ENCODE measurements around the gene DEFB132. TPM values are rescaled to one million over a fixed set of nuclear protein-coding genes. Genes with fewer than 3 reads are reported as not detected.

Gene DEFB132
- total and polyA plus RNA-seq, 9 of the 15 experiments (the other 6 are each of a cell fraction or from before 2014, with no cell fraction given): not detected

DNA sequence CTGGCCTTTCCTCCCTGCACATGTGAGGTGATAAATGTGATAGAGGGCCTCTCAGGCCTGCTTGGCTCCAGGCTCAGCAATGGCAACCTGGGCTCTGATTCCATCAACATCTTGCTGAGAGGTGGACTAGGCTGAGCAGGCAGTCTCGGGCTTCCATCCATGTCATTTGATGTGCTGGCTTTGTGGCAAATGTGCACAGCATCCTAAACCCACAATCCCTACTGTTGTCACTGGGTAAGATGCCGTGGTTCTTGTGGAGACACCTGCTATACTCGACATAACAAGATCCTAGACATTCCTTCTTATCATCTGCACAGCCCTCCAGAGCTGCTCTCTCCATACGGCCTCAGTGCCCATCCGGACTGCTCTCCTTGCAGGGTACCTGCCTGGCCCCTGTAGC, 37.1 kb downstream of the DEFB132 start (continued):
- no peak for TF ChIP-seq ZFP30 (CRISPR knock-in tag; IDR thresholded peaks at IDR 0.05; ENCODE audit: borderline replicate concordance)
- no peak for TF ChIP-seq E2F3 (CRISPR knock-in tag; IDR thresholded peaks at IDR 0.05)

DNA sequence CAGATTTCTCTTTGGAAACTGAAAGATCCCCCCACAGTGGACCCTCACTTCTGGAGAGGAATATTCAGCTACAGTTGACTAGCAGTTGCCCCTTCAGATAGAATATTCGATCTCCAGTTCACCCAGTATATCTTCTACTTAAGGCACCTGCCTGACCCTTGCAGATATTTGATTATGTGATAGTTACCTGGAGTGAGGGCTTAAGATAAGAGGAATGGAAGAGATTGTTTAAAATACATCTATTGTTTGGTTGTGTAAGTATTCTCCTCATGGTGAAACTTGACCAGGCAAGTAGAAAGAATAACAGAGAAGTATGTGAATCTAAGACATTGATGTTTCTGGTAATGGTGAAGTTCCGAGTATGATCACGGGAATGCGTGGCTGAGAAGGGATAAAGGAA, 38.3 kb downstream of the DEFB132 start:
- FAIRE-seq (no peak), DNase-seq (ENCODE audit: extremely low read depth in 1 of 4, low spot score in 3 of 4) (no peak), ATAC-seq (no peak)
- no peak overlapping the region; the same call in 1 of the 2 replicates for H3K4me2 ChIP-seq (ENCODE audit: insufficient read depth, low read length)
- intact Hi-C loops (cut with micrococcal nuclease): loop anchor here (2.0 kb wide), 1 partner anchor 29 kb away; the partner anchor contains the start of gene SOX12
- H3K9me3 ChIP-seq (replicated peaks; ENCODE audit: control insufficient read depth, insufficient read depth, low read depth, low read length): no peaks in the 10 kb centered on the region
- peak overlapping the region; percentile 22; the same call in 1 of the 2 replicates for H2AFZ ChIP-seq (ENCODE audit: low read depth, low read length)
- H3K4me3 ChIP-seq: no peak overlapping the region
- H3K27ac ChIP-seq (ENCODE audit: extremely low read depth, low read depth, low read length): no peak overlapping the region
- 56% methylated on average over 4 of the region's 4 CpGs for WGBS (ENCODE audit: insufficient coverage, low coverage, missing lambda C conversion rate)
- peak; percentile 14; the same call in 1 of the 2 replicates for TF ChIP-seq TAL1 (IDR thresholded peaks at IDR 0.05)
- no peak for TF ChIP-seq PURB (CRISPR knock-in tag; IDR thresholded peaks at IDR 0.05; ENCODE audit: low read depth)
- no peak for TF ChIP-seq TAF1 (IDR thresholded peaks at IDR 0.05; ENCODE audit: control insufficient read depth, extremely low read depth, insufficient read depth, low read length, severe bottlenecking)
- TF ChIP-seq, protein P1, sequence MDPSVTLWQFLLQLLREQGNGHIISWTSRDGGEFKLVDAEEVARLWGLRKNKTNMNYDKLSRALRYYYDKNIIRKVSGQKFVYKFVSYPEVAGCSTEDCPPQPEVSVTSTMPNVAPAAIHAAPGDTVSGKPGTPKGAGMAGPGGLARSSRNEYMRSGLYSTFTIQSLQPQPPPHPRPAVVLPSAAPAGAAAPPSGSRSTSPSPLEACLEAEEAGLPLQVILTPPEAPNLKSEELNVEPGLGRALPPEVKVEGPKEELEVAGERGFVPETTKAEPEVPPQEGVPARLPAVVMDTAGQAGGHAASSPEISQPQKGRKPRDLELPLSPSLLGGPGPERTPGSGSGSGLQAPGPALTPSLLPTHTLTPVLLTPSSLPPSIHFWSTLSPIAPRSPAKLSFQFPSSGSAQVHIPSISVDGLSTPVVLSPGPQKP (CRISPR knock-in tag; IDR thresholded peaks at IDR 0.05): no peak
- 0 out of 2 replicates have a peak, but pooled peaks have one; percentile 22 for TF ChIP-seq SOX6 (IDR thresholded peaks at IDR 0.05)
- TF ChIP-seq TCF3 (CRISPR knock-in tag; IDR thresholded peaks at IDR 0.05): 0 out of 2 replicates have a peak, but pooled peaks have one; percentile 28
- TF ChIP-seq CBFA2T3 (IDR thresholded peaks at IDR 0.05): peak; percentile 56
- no peak overlapping the region for H3K9ac ChIP-seq (ENCODE audit: insufficient read depth in 1 of 2, low read depth in 2 of 2, low read length in 2 of 2)
- ChIA-PET CTCF (ENCODE audit: low intra/inter-chr PET ratio) (no interaction called here), POLR2A (interaction anchor here (1.1 kb wide), 1 partner anchor 29 kb away, joined by 5 read pairs; the partner anchor contains the start of gene SOX12)
- H3K9me1 ChIP-seq (ENCODE audit: control insufficient read depth, insufficient read depth, low read length): no peaks in the 10 kb centered on the region
- in situ Hi-C loops (cut with MboI): no loop called here
- H3K4me1 ChIP-seq (replicated peaks in 1 of 2; ENCODE audit: control insufficient read depth in 2 of 2, insufficient read depth in 2 of 2, low read length in 2 of 2): peaks cover 21 to 26% of the 10 kb centered on the region in 2 experiments; a peak in 4 of 5 replicates
- peaks cover 18% of the 10 kb centered on the region; the same call in 2 of the 3 replicates for H3K36me3 ChIP-seq (ENCODE audit: control insufficient read depth, insufficient read depth, low read length)
- H3K27me3 ChIP-seq (ENCODE audit: control insufficient read depth in 2 of 2, insufficient read depth in 2 of 2, low read length in 2 of 2): no peaks in the 10 kb centered on the region
- peaks cover 42% of the 10 kb centered on the region for H3K79me2 ChIP-seq (ENCODE audit: control insufficient read depth, insufficient read depth, low read length)
- H4K20me1 ChIP-seq (replicated peaks; ENCODE audit: control insufficient read depth, insufficient read depth, low read length): peaks cover 13% of the 10 kb centered on the region
- BruUV-seq (replicated peaks): no TSS peak
